Measurements from ENCODE around the gene SPTLC1.

- no peak for TF ChIP-seq CTCF (IDR thresholded peaks at IDR 0.05)
- TF ChIP-seq EZH2 (IDR thresholded peaks at IDR 0.05; ENCODE audit: borderline replicate concordance, insufficient read depth, low read depth, low read length, poor library complexity, severe bottlenecking): no peak
Observed at GRCh38 chr9:92160786-92161185, 45.6 kb upstream of the SPTLC1 start.
